ENCODE measurements around the gene WDR90. TPM values are rescaled to one million over a fixed set of nuclear protein-coding genes. Genes with fewer than 3 reads are reported as not detected.
A peak's percentile ranks its signal among the peaks of the same experiment; 100 is the strongest.

Gene WDR90
- total RNA-seq, 4 donors from 2014 or later, result 8.2 to 22.7 (median 16.5) TPM

- H3K9me3 ChIP-seq, result no peaks in the 10 kb centered on the region
- 90% methylated on average over 7 of the region's 18 CpGs for WGBS
- H3K27me3 ChIP-seq, result peaks cover 0 to 5% (median 0%) of the 10 kb centered on the region in 4 donors
- no peak overlapping the region for H3K4me3 ChIP-seq
- intact Hi-C loops (cut with DNase I), result no loop called here
- H3K36me3 ChIP-seq, result peaks cover 42 to 56% (median 50%) of the 10 kb centered on the region in 4 donors
- DNase-seq (ENCODE audit: extremely low spot score), result no peak
- H3K27ac ChIP-seq (replicated peaks in 1 of 4), result no peak overlapping the region
- peaks cover 19 to 42% (median 34%) of the 10 kb centered on the region in 4 donors for H3K4me1 ChIP-seq
- no peak for TF ChIP-seq POLR2AphosphoS5 (IDR thresholded peaks at IDR 0.05)
Measured at GRCh38 chr16:673399-673991, 24.3 kb downstream of the WDR90 start.

- peak overlapping the region in 2 of 4 donors; percentile 11 to 14 for H3K27ac ChIP-seq (replicated peaks in 1 of 4)
- intact Hi-C loops (cut with DNase I), result no loop called here
- no peaks in the 10 kb centered on the region for H3K9me3 ChIP-seq
- no peak overlapping the region for H3K4me3 ChIP-seq
- WGBS, result 86% methylated on average over 16 of the region's 22 CpGs
- H3K27me3 ChIP-seq, result peaks cover 0 to 5% (median 0%) of the 10 kb centered on the region in 4 donors
- peaks cover 16 to 39% (median 31%) of the 10 kb centered on the region in 4 donors for H3K4me1 ChIP-seq
- peaks cover 42 to 49% (median 46%) of the 10 kb centered on the region in 4 donors for H3K36me3 ChIP-seq
- no peak for DNase-seq (ENCODE audit: extremely low spot score)
- TF ChIP-seq POLR2AphosphoS5 (IDR thresholded peaks at IDR 0.05) (no peak), POLR2A (IDR thresholded peaks at IDR 0.05; ENCODE audit: low read depth) (no peak), CTCF (IDR thresholded peaks at IDR 0.05) (no peak), EP300 (IDR thresholded peaks at IDR 0.05) (no peak)
Measured at GRCh38 chr16:674214-674881, 25.2 kb downstream of the WDR90 start.

GRCh38 chr16:674968-675883 lies 26.1 kb downstream of the WDR90 start, which contains the start of gene RHBDL1:
Gene RHBDL1 (plus strand): TSS chr16:675671. CDS start chr16:675791, 120 bp downstream.
- 23% methylated on average over 17 of the region's 73 CpGs for WGBS
- intact Hi-C loops (cut with DNase I), result no loop called here
- peak within 1 kb of the TSS; percentile 47 to 60 (median 48) for H3K4me3 ChIP-seq
- peaks cover 0 to 5% (median 0%) of the 10 kb centered on the region in 4 donors for H3K27me3 ChIP-seq
- H3K36me3 ChIP-seq, result peaks cover 35 to 40% (median 38%) of the 10 kb centered on the region in 4 donors
- H3K4me1 ChIP-seq, result peaks cover 18 to 36% (median 31%) of the 10 kb centered on the region in 4 donors
- H3K9me3 ChIP-seq, result no peaks in the 10 kb centered on the region
- TF ChIP-seq POLR2A (IDR thresholded peaks at IDR 0.05; ENCODE audit: low read depth) (no peak), EP300 (IDR thresholded peaks at IDR 0.05) (no peak), CTCF (IDR thresholded peaks at IDR 0.05) (no peak), POLR2AphosphoS5 (IDR thresholded peaks at IDR 0.05) (no peak)
- peak within 1 kb of the TSS; percentile 14 to 63 (median 40) for H3K27ac ChIP-seq (replicated peaks in 1 of 4)
- no peak for DNase-seq (ENCODE audit: extremely low spot score)

GRCh38 chr16:675884-676564 lies 26.9 kb downstream of the WDR90 start:
- no peak for DNase-seq (ENCODE audit: extremely low spot score)
- WGBS, result 23% methylated on average over 4 of the region's 25 CpGs
- Histone ChIP-seq H3K36me3 (peaks cover 27 to 32% (median 30%) of the 10 kb centered on the region in 4 donors), H3K9me3 (no peaks in the 10 kb centered on the region), H3K4me3 (peak overlapping the region; percentile 47 to 60 (median 48)), H3K4me1 (peaks cover 22 to 43% (median 34%) of the 10 kb centered on the region in 4 donors), H3K27me3 (peaks cover 0 to 5% (median 0%) of the 10 kb centered on the region in 4 donors), H3K27ac (replicated peaks in 1 of 4) (peak overlapping the region in 3 of 4 donors; percentile 30 to 63 (median 49))
- TF ChIP-seq EP300 (IDR thresholded peaks at IDR 0.05) (no peak), POLR2AphosphoS5 (IDR thresholded peaks at IDR 0.05) (no peak), CTCF (IDR thresholded peaks at IDR 0.05) (no peak), POLR2A (IDR thresholded peaks at IDR 0.05; ENCODE audit: low read depth) (no peak)
- intact Hi-C loops (cut with DNase I), result no loop called here

All from esophagus muscularis mucosa (tissue), 4 donors.